Forelimb muscle (tissue), 1 donor: ENCODE results near the gene OR2J1. TPM values are rescaled to one million over a fixed set of nuclear protein-coding genes. Genes with fewer than 3 reads are reported as not detected.

Experiments
- polyA plus RNA-seq: library from polyadenylated mRNA; unstranded; fragments of 120-200 nt; gene quantifications from one replicate; pipeline ENCODE4 v1.2.1, GENCODE V29; 2013; ENCODE audit not compliant: insufficient read length

The OR2J1 gene
- polyA plus RNA-seq, 1 donor: not detected

Other genes with a start within 250 kb of the OR2J1 start
- 44.6 TPM for gene TRIM27, start 175.5 kb upstream of the OR2J1 start, polyA plus RNA-seq
- gene ZNF311, start 94.2 kb upstream of the OR2J1 start, polyA plus RNA-seq: 1.6 TPM
- not detected for gene OR2W1, start 54.3 kb upstream of the OR2J1 start, polyA plus RNA-seq
- gene OR2B3, start 12.2 kb upstream of the OR2J1 start, polyA plus RNA-seq: not detected
- not detected for gene OR2J3, start 8.6 kb downstream of the OR2J1 start, polyA plus RNA-seq
- gene OR2J2, start 71.4 kb downstream of the OR2J1 start, polyA plus RNA-seq: not detected
- gene OR14J1, start 202.2 kb downstream of the OR2J1 start, polyA plus RNA-seq: 0.05 TPM